Activated T-helper 1 cell treated with Interleukin-2 at 50 U/mL for 16 hours (primary cell): ENCODE data around the gene USP13.

ENCODE experiments used
- DNase-seq: peaks from one replicate; pipeline ENCODE4 v3.0.0-alpha.2; 2020; ENCODE audit warnings: low read depth

Gene USP13

DNA sequence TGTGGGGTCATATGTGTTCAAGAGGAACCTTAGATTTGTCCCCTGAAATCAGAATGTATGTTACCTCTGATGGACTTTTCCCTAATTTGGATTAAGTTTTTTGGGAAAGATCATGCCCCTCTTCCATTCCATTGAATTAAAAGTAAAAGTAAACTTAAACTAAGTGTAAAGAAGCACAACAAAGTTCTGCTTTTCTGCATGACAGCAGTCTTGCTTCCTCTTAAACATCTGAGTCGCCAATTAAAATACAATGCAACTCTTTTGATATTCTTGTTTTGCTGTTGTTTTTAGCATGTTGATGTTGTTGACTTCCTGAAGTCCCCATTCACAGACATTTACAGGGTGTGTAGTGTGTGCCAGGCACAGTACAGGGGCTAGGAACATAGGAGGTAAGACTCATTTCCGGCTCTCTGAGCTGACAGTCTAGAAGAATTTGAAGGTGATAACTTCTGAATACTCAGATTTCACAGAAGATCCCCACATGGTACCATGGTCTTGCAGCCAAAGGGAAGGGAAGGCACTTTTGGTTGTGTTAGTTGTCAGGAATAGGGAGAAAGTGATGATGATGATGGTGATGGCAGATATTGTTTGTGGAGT, 45.0 kb downstream of the USP13 start:
- no peak for DNase-seq

GRCh38 chr3:179700716-179701115, 47.9 kb downstream of the USP13 start:
- no peak for DNase-seq

GRCh38 chr3:179701176-179701827, 48.5 kb downstream of the USP13 start:
- DNase-seq: no peak

DNA sequence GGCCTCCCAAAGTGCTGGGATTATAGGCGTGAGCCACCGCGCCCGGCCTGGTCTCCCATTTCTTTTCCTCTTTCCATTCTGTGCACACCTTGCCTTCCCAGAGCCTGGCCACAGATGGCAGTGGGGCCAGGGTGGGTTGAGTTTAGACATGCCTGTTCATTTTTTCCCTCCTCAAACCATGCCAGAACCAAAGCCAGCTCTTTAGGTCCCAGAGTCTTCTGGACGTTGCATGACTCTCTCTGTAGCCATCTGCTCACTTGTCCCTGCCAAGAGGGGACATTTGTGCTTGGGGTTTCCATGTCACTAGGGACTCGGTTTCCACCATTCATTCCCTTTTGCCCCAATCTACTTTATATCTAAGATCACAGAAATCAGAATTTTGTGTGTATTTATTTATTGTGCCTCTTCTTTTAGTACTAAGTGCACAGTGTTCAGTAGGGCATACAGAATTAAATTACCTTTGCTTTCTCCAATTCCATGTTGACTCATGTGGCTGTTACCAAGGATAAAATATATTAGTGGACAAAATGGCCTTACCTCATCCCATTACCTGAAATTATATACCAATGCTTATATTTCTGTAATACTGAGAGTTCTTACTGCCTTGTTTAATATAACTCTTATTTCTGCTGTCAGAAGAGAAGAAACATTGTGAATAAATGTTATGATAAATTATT, 49.6 kb downstream of the USP13 start:
- DNase-seq: no peak

DNA sequence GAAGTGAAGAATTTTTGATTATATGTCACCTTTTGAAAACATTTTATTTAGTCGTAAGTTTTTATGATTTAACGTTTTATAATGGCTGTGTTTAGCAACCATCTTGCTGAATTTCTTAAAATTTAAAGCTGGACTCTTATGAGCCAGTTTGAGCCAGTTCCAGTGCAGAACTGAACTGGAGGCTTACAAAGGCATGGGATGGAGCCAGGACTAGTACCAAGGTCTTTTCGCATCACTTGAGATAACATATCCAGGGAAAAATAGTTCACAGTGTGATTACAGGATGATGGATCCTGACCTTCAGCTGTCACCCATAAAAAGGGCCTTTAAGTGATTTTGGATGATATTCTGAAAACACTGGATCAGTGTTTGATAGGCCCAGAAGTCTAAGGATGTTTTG, 51.0 kb downstream of the USP13 start:
- DNase-seq: no peak

DNA sequence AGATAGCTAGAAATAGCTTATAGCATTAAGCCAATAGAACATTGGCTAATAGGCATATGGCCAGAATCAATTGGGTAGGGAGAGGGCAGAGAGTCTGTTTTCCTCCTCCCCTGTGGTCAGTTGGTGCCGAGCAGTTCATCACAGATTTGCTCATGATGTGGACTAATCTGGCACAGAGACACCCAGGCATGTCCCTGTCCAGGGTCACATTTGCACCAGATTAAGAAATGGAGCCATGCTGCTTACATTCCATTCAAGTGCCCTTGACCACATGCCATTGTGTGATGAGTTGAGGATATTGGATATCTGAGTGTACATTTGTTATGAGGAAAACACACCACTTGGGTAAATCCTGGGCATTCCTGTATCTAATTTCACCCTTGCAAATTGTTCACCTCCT, 53.4 kb downstream of the USP13 start:
- DNase-seq: no peak

DNA sequence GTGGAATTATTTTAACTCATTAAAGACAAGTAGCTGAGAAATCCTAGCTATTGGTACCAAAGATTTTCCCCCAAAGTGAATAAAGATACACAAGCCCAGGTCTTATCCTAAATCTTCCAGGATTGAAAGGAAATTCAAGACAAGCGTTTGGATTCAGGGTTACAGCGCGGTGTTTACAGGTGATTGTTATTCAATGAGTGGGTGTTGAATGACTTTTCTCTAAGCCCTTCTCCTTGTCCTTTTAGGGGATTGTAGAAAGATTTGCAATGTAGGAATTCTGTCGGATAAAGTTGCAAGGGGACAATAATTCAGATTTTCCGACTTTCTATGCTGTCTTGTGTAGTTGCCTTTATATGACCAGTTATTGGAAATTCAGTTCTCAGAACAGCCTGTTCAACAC, 57.2 kb downstream of the USP13 start:
- DNase-seq: no peak

DNA sequence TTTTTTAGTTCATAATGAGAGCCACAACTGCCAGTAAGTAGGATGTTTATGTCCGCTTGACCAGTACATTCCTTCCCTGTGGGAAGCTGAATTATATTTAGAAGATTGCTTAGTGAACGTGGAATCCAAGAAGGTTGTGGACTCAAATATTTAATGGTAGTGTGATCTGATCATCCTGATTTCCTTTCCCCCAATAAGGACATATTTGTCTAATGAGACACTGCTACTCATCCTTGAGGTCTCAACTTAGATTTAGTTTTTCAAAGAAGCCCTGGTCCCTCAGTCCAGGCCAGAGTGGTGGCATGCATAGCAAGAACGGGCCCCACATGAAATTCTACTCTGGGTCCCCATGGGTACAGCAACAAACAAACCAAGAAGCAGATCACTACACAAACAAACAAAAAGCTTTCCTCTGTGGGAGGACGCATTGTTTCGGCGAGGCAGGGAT, 60.8 kb downstream of the USP13 start:
- DNase-seq: no peak

- DNase-seq: no peak
Observed at GRCh38 chr3:179715582-179715981, 62.7 kb downstream of the USP13 start.

GRCh38 chr3:179716226-179716625, 63.4 kb downstream of the USP13 start:
- DNase-seq: no peak

DNA sequence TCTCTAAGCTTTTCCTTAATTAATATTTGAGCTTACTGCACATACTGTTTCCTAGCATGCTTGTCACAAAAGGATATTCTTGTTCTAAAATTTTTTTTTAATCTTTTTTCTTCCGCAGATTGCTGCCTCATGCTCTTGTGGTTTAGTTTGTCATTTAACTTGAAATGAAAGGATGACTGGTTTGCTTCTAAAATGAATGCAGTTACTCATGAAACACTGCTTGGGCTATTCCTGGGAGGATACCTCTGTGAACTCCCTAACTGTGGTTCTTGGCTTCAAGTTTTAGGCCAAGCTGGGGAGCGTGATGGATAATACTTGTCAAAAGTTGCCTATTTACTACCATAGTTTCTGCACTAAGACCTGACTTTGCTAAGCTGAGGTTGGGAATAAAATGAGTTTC, 64.0 kb downstream of the USP13 start:
- DNase-seq: no peak

- DNase-seq: no peak
Observed at GRCh38 chr3:179717219-179717618, 64.4 kb downstream of the USP13 start.

GRCh38 chr3:179719048-179719734, 66.4 kb downstream of the USP13 start:
- DNase-seq: no peak

DNA sequence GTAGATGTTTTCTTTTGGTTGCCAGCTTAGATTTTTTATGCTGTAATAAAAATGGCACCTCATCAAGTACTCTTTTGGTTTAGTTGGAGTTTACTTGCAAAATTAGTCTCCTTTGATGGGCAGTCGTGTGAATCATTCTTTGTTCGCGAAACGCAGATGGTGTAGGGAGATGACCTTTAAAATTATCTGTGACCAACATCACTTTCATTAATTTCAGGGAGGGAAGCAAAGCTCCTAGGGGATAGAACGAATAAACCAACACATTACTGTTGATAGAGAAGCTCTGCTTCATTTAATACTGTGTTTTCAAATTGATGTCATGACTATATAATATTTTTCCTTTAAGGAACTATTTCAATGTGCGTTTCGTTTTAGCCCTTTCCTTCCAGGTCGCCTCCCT, 67.4 kb downstream of the USP13 start:
- DNase-seq: no peak

- DNase-seq: no peak
Observed at GRCh38 chr3:179723617-179724016, 70.8 kb downstream of the USP13 start.

DNA sequence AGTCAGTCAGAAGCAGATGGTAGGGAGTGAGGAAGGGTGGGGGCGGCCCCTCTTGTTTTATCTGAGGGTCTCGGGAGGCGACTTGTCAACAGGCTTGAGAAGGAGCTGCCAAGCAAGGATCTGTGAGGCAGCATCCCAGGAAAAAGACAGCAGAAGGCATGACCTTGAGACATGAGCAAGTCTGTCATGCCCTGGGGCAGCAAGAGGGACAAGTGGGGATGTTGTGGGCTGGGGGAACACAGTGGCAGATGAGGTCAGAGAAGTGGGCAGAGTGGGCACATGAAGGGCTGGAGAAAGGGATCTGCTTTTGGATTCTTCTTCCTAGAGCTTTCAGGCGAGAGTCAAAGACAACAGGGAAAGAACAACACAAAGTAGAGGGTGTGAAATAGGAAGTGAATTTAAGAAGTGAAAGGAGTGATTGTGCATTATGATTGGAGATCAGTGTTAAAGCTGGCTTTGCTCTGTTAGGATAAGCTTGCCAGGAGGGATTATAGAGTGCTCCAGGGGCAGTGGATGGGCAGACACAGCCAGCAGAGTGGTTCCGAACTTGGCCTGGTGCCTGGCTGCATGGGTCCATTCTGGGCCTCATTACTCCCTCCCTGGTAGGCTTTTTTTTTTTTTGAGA, 73.3 kb downstream of the USP13 start:
- no peak for DNase-seq

GRCh38 chr3:179729086-179729485, 76.2 kb downstream of the USP13 start:
- DNase-seq: no peak

DNA sequence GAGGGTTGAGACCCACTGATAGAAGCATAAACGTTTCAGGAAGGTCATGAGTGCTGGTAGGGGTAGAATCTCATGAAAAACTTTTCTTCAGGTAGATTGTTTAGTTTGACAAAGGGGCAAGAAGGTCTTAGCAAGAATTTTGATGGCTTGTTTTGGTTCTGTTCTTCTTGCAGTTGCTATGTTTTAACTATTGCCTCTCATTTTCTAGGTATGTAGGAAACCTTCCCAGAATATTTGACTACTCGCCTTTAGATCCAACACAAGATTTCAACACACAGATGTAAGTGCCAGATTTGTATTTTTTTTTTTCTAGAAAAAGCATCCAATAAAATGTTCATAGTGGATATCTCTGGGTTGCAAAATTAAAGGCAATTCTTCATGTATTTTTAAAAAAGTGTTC, 77.1 kb downstream of the USP13 start:
- DNase-seq: no peak

DNA sequence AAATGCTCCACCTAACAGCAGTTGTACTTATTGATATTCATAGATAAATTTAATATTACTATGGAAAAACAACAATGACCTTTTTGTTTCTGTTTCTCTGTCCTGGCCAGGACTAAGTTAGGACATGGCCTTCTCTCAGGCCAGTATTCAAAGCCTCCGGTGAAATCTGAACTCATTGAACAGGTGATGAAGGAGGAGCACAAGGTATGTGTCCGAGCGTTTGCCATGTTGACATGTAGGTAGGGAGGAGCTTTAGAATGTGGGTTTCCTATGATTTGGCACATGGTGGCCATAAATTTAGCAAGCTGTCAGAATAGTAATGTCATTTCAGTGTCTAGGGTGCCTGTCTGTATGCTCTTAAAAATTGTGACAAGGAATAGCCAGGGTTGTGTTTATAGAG, 77.7 kb downstream of the USP13 start:
- no peak for DNase-seq

DNA sequence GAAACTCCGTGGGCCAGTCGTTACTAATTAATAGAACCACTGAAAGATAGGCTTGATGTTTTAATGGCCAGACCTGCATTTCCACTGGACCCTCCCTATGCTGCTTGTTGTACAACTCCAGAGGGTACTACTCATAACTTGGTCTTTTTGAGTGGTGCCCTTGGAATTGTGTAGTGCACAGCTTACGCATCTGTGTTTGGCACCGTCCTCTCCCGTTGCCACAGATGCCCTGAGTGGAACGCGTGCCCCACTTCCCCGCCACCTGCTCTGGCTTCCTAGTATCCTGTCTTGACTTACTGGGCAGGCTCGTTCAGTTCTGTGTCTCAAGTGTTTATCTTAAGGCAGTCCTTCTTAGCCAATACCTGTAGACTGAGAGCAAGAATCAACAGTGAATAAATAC, 78.7 kb downstream of the USP13 start:
- DNase-seq: no peak

DNA sequence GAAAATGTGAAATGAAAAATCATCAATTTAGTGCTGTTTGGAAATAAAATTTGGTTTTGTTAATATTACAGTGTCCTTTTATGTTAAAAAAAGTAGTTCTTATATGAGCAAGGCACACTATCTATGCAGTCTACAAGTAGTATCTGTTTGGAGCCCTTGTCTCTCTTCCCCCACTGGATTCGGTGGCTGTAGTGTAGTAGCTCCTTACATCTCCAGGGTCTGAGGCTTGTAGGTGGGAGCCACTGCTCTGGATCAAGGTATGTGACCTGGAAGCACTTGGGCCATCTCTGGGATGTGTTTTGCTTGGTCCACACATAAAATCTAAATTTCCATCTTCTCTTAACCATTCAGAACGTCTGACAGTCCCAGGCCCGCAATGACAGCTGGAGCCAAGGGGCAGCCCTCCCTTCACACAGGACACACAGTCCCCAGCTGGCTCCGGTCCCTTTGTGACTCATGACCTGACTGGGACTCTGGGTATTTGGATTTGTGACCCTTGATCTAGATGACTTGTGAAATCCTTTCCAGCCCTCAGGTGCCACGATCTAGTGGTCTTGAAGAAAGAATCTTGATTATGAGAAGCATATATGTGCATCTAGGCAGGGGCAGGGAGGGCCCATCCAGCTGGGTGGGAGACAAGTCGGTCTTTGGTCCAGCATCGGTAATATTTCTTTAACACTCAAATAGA, 80.0 kb downstream of the USP13 start:
- DNase-seq: no peak

GRCh38 chr3:179733797-179734196, 81.0 kb downstream of the USP13 start:
- DNase-seq: no peak
